VCaP (cell line): ENCODE data around the gene HRH1.
"Not testable (repeated sequence)": the region's sequence is repeated elsewhere in the genome, so short reads cannot be mapped to it uniquely, and the experiment has no call there.

Experiments
- H3K27ac ChIP-seq: fragments of 450-650 bp; 2 replicates; pipeline ENCODE4 v1.5.1; 2017
- CTCF ChIP-seq: fragments of 450-650 bp; conservative IDR thresholded peaks from 2 replicates; pipeline ENCODE4 v1.5.1; 2017; ENCODE audit warnings: mild to moderate bottlenecking, moderate library complexity

HRH1 gene

GRCh38 chr3:11126653-11127052 is 27.6 kb upstream of the HRH1 start:
- no peak overlapping the region for H3K27ac ChIP-seq

GRCh38 chr3:11128682-11129632 is 25.3 kb upstream of the HRH1 start:
- H3K27ac ChIP-seq = no peak overlapping the region
- no peak for TF ChIP-seq CTCF

More at GRCh38 chr3:11126653-11127052, 27.6 kb upstream of the HRH1 start:
- no peak for TF ChIP-seq CTCF

GRCh38 chr3:11130385-11130784 is 23.9 kb upstream of the HRH1 start:
- no peak overlapping the region for H3K27ac ChIP-seq
- no peak for TF ChIP-seq CTCF

GRCh38 chr3:11131371-11131770 is 22.9 kb upstream of the HRH1 start:
- no peak for TF ChIP-seq CTCF
- no peak overlapping the region for H3K27ac ChIP-seq

- not testable (repeated sequence) for H3K27ac ChIP-seq
These were observed 22.4 kb upstream of the HRH1 start for GRCh38 chr3:11131886-11132285.

GRCh38 chr3:11132861-11133260 is 21.4 kb upstream of the HRH1 start:
- no peak for TF ChIP-seq CTCF
- H3K27ac ChIP-seq = no peak overlapping the region

GRCh38 chr3:11134794-11135193 is 19.5 kb upstream of the HRH1 start:
- no peak overlapping the region for H3K27ac ChIP-seq
- TF ChIP-seq CTCF = no peak

- TF ChIP-seq CTCF = no peak
These were observed 18.2 kb upstream of the HRH1 start for GRCh38 chr3:11136116-11136515.

More at GRCh38 chr3:11136116-11136515, 18.2 kb upstream of the HRH1 start:
- no peak overlapping the region for H3K27ac ChIP-seq
